Activated naive CD8-positive, alpha-beta T cell treated with anti-CD3 and anti-CD28 coated beads, Interleukin-2, amount 10 ng/mL, durations not matched to agents 7 days and 5 days (primary cell): ENCODE data around the gene WDR4. TPM values are rescaled to one million over a fixed set of nuclear protein-coding genes. Genes with fewer than 3 reads are reported as not detected.
"Not testable (repeated sequence)": the region's sequence is repeated elsewhere in the genome, so short reads cannot be mapped to it uniquely, and the experiment has no call there.

Experiments used
- ATAC-seq: fragments of 150-1000 bp; cut with Tn5 transposase; one replicate; pipeline ENCODE4 v1.10.0; 2021; ENCODE audit warnings: low read depth, moderate library complexity
- POLR2A ChIA-PET: fragments of 350-600 bp; sonication (Branson Sonifier 250); formaldehyde crosslinking; loops from one replicate; lab custom pipeline; 2021; ENCODE audit warnings: antibody characterized with exemption; lab: Charles Lee
- DNase-seq: peaks from one replicate; pipeline ENCODE4 v3.0.0; 2021
- H3K27ac Mint-ChIP-seq: one replicate; pipeline ENCODE4 v1.8.0; 2022; ENCODE audit warnings: mild to moderate bottlenecking, mixed read lengths
- H3K27me3 Mint-ChIP-seq: one replicate; pipeline ENCODE4 v1.8.0; 2022; ENCODE audit warnings: mild to moderate bottlenecking, moderate library complexity, mixed read lengths
- H3K36me3 Mint-ChIP-seq: one replicate; pipeline ENCODE4 v1.8.0; 2021; ENCODE audit warnings: mild to moderate bottlenecking, mixed read lengths
- H3K4me1 Mint-ChIP-seq: one replicate; pipeline ENCODE4 v1.8.0; 2021; ENCODE audit warnings: mixed read lengths
- H3K4me3 Mint-ChIP-seq: one replicate; pipeline ENCODE4 v1.8.0; 2022; ENCODE audit warnings: mild to moderate bottlenecking, moderate library complexity, mixed read lengths
- H3K9me3 Mint-ChIP-seq: one replicate; pipeline ENCODE4 v1.8.0; 2021; ENCODE audit warnings: mixed read lengths
- total RNA-seq, 2 experiments: library from RNA; stranded (reverse); gene quantifications; one replicate each; pipeline ENCODE4 v1.2.3, GENCODE V29; 2021

WDR4 gene
- total RNA-seq, 2 experiments from 2014 or later = 27.2 to 28.5 TPM

GRCh38 chr21:42820616-42821465 is 58.5 kb downstream of the WDR4 start:
- no peak overlapping the region for H3K27ac Mint-ChIP-seq

GRCh38 chr21:42819861-42820615 is 59.3 kb downstream of the WDR4 start:
- Mint-ChIP-seq H3K9me3 (peaks cover 3% of the 10 kb centered on the region), H3K27ac (no peak overlapping the region), H3K27me3 (peaks cover 14% of the 10 kb centered on the region), H3K4me3 (no peak overlapping the region), H3K36me3 (peaks cover under 1% of the 10 kb centered on the region), H3K4me1 (peaks cover 2% of the 10 kb centered on the region)
- POLR2A ChIA-PET = interaction anchor here (1.5 kb wide), 1 partner anchor 227 kb away, joined by 3 read pairs; no protein-coding TSS in a partner anchor
- DNase-seq = no peak
- ATAC-seq = no peak

More at GRCh38 chr21:42820616-42821465, 58.5 kb downstream of the WDR4 start:
- ATAC-seq (no peak), DNase-seq (no peak)
- peaks cover 22% of the 10 kb centered on the region for H3K27me3 Mint-ChIP-seq
- POLR2A ChIA-PET = no interaction called here
- H3K9me3 Mint-ChIP-seq = peaks cover 3% of the 10 kb centered on the region
- peaks cover 2% of the 10 kb centered on the region for H3K4me1 Mint-ChIP-seq
- H3K4me3 Mint-ChIP-seq = no peak overlapping the region
- no peaks in the 10 kb centered on the region for H3K36me3 Mint-ChIP-seq

GRCh38 chr21:42818328-42818749 is 61.0 kb downstream of the WDR4 start:
- POLR2A ChIA-PET = interaction anchor here (0.9 kb wide), 1 partner anchor 164 kb away, joined by 3 read pairs; no protein-coding TSS in a partner anchor
- ATAC-seq = peak; percentile 75

GRCh38 chr21:42815217-42815616 is 64.1 kb downstream of the WDR4 start:
- H3K4me1 Mint-ChIP-seq = peaks cover under 1% of the 10 kb centered on the region
- POLR2A ChIA-PET = no interaction called here
- peaks cover 8% of the 10 kb centered on the region for H3K9me3 Mint-ChIP-seq
- no peak overlapping the region for H3K27ac Mint-ChIP-seq
- no peak overlapping the region for H3K4me3 Mint-ChIP-seq
- peaks cover 10% of the 10 kb centered on the region for H3K27me3 Mint-ChIP-seq
- ATAC-seq = no peak
- no peak for DNase-seq
- H3K36me3 Mint-ChIP-seq = peaks cover 4% of the 10 kb centered on the region

More at GRCh38 chr21:42818328-42818749, 61.0 kb downstream of the WDR4 start:
- Mint-ChIP-seq H3K36me3 (peaks cover 3% of the 10 kb centered on the region), H3K27ac (no peak overlapping the region), H3K27me3 (peaks cover 4% of the 10 kb centered on the region), H3K9me3 (peaks cover 5% of the 10 kb centered on the region), H3K4me1 (peaks cover 2% of the 10 kb centered on the region), H3K4me3 (no peak overlapping the region)
- DNase-seq = peak; percentile 66

GRCh38 chr21:42812528-42813241 is 66.7 kb downstream of the WDR4 start:
- POLR2A ChIA-PET = interaction anchor here (1.3 kb wide), 1 partner anchor 29 kb away, joined by 3 read pairs; no protein-coding TSS in a partner anchor
- DNase-seq = not testable (repeated sequence)

GRCh38 chr21:42811960-42812359 is 67.4 kb downstream of the WDR4 start:
- Mint-ChIP-seq H3K27ac (no peak overlapping the region), H3K27me3 (peaks cover 10% of the 10 kb centered on the region), H3K4me3 (no peak overlapping the region), H3K4me1 (no peaks in the 10 kb centered on the region), H3K9me3 (peaks cover 8% of the 10 kb centered on the region), H3K36me3 (peaks cover 4% of the 10 kb centered on the region)
- DNase-seq (no peak), ATAC-seq (no peak)
- POLR2A ChIA-PET = interaction anchor here (0.7 kb wide), 1 partner anchor 275 kb away, joined by 3 read pairs; no protein-coding TSS in a partner anchor

More at GRCh38 chr21:42812528-42813241, 66.7 kb downstream of the WDR4 start:
- H3K27ac Mint-ChIP-seq, H3K9me3 Mint-ChIP-seq, H3K4me1 Mint-ChIP-seq, H3K36me3 Mint-ChIP-seq, H3K27me3 Mint-ChIP-seq, H3K4me3 Mint-ChIP-seq, ATAC-seq: not testable (repeated sequence)

GRCh38 chr21:42809577-42810475 is 69.5 kb downstream of the WDR4 start:
- Mint-ChIP-seq H3K4me3 (no peak overlapping the region), H3K27ac (no peak overlapping the region), H3K36me3 (peaks cover 1% of the 10 kb centered on the region), H3K4me1 (no peaks in the 10 kb centered on the region), H3K9me3 (peaks cover 3% of the 10 kb centered on the region), H3K27me3 (peaks cover 15% of the 10 kb centered on the region)
- ATAC-seq (no peak), DNase-seq (no peak)
- POLR2A ChIA-PET = no interaction called here

- Mint-ChIP-seq H3K27ac (no peak overlapping the region), H3K9me3 (peaks cover 3% of the 10 kb centered on the region), H3K4me1 (no peaks in the 10 kb centered on the region), H3K36me3 (peaks cover 1% of the 10 kb centered on the region), H3K27me3 (peaks cover 17% of the 10 kb centered on the region), H3K4me3 (no peak overlapping the region)
- no peak for DNase-seq
- POLR2A ChIA-PET = no interaction called here
- ATAC-seq = no peak
Observed at GRCh38 chr21:42809171-42809570, 70.2 kb downstream of the WDR4 start.

GRCh38 chr21:42807938-42808613 is 71.3 kb downstream of the WDR4 start:
- ATAC-seq = no peak
- Mint-ChIP-seq H3K9me3 (peaks cover 2% of the 10 kb centered on the region), H3K4me1 (no peaks in the 10 kb centered on the region), H3K27ac (no peak overlapping the region), H3K4me3 (no peak overlapping the region), H3K27me3 (peaks cover 16% of the 10 kb centered on the region), H3K36me3 (no peaks in the 10 kb centered on the region)
- POLR2A ChIA-PET = interaction anchor here (0.6 kb wide), 1 partner anchor 11 kb away, joined by 3 read pairs; no protein-coding TSS in a partner anchor
- no peak for DNase-seq

- not testable (repeated sequence) for H3K27ac Mint-ChIP-seq, DNase-seq, H3K9me3 Mint-ChIP-seq, H3K4me1 Mint-ChIP-seq, ATAC-seq, H3K36me3 Mint-ChIP-seq, H3K4me3 Mint-ChIP-seq
- POLR2A ChIA-PET = interaction anchor here (0.6 kb wide), 1 partner anchor 10 kb away, joined by 3 read pairs; no protein-coding TSS in a partner anchor
- peaks cover 13% of the 10 kb centered on the region for H3K27me3 Mint-ChIP-seq
Observed at GRCh38 chr21:42807293-42807895, 71.9 kb downstream of the WDR4 start.

- Mint-ChIP-seq H3K27me3 (peaks cover 13% of the 10 kb centered on the region), H3K4me3 (no peak overlapping the region), H3K4me1 (no peaks in the 10 kb centered on the region), H3K36me3 (no peaks in the 10 kb centered on the region), H3K9me3 (no peaks in the 10 kb centered on the region), H3K27ac (no peak overlapping the region)
- POLR2A ChIA-PET = no interaction called here
- ATAC-seq (no peak), DNase-seq (no peak)
Observed at GRCh38 chr21:42806509-42807140, 72.7 kb downstream of the WDR4 start.
